Activated CD8-positive, alpha-beta T cell treated with anti-CD3 and anti-CD28 coated beads for 36 hours (primary cell): ENCODE measurements around the gene HSPA1L. TPM values are rescaled to one million over a fixed set of nuclear protein-coding genes. Genes with fewer than 3 reads are reported as not detected.
A peak's percentile ranks its signal among the peaks of the same experiment; 100 is the strongest.

Experiments
- ATAC-seq: fragments of 200-7000 bp; cut with Tn5 transposase; one replicate; pipeline ENCODE4 v1.10.0; 2021; ENCODE audit warnings: mild to moderate bottlenecking, moderate library complexity
- CTCF ChIA-PET: fragments of 350-600 bp; sonication (Branson Sonifier 250); formaldehyde crosslinking; loops from one replicate; lab custom pipeline; 2021; ENCODE audit warnings: antibody characterized with exemption; lab: Charles Lee
- POLR2A ChIA-PET: fragments of 350-600 bp; sonication (Branson Sonifier 250); formaldehyde crosslinking; loops from one replicate; lab custom pipeline; 2021; ENCODE audit warnings: antibody characterized with exemption; lab: Charles Lee
- DNase-seq: peaks from one replicate; pipeline ENCODE4 v3.0.0-alpha.2; 2020
- H3K27ac Mint-ChIP-seq: one replicate; pipeline ENCODE4 v1.8.0; 2021; ENCODE audit warnings: mild to moderate bottlenecking, mixed read lengths
- H3K27me3 Mint-ChIP-seq: one replicate; pipeline ENCODE4 v1.8.0; 2021; ENCODE audit warnings: mixed read lengths
- H3K36me3 Mint-ChIP-seq: one replicate; pipeline ENCODE4 v1.8.0; 2021; ENCODE audit warnings: low read depth, mixed read lengths
- H3K4me1 Mint-ChIP-seq: one replicate; pipeline ENCODE4 v1.8.0; 2021; ENCODE audit warnings: low read depth, mixed read lengths
- H3K4me3 Mint-ChIP-seq: one replicate; pipeline ENCODE4 v1.8.0; 2021; ENCODE audit warnings: mild to moderate bottlenecking, moderate library complexity, mixed read lengths
- H3K9me3 Mint-ChIP-seq: one replicate; pipeline ENCODE4 v1.8.0; 2021; ENCODE audit warnings: mixed read lengths
- intact Hi-C: fragments of 100-400 bp; cut with micrococcal nuclease; formaldehyde crosslinking; loops from one replicate; pipeline ENCODE4 v1.10.0; 2022
- total RNA-seq, 2 experiments: library from RNA; stranded (reverse); gene quantifications; one replicate each; pipeline ENCODE4 v1.2.3, GENCODE V29; 2021
- TF ChIP-seq, protein P1 (sequence below): fragments of 200-600 bp; IDR thresholded peaks from one replicate; pipeline ENCODE4 v1.8.0; 2022; ENCODE audit warnings: antibody characterized with exemption, mild to moderate bottlenecking

The HSPA1L gene
- total RNA-seq, 2 experiments from 2014 or later, result 1.7 to 2.0 TPM

DNA sequence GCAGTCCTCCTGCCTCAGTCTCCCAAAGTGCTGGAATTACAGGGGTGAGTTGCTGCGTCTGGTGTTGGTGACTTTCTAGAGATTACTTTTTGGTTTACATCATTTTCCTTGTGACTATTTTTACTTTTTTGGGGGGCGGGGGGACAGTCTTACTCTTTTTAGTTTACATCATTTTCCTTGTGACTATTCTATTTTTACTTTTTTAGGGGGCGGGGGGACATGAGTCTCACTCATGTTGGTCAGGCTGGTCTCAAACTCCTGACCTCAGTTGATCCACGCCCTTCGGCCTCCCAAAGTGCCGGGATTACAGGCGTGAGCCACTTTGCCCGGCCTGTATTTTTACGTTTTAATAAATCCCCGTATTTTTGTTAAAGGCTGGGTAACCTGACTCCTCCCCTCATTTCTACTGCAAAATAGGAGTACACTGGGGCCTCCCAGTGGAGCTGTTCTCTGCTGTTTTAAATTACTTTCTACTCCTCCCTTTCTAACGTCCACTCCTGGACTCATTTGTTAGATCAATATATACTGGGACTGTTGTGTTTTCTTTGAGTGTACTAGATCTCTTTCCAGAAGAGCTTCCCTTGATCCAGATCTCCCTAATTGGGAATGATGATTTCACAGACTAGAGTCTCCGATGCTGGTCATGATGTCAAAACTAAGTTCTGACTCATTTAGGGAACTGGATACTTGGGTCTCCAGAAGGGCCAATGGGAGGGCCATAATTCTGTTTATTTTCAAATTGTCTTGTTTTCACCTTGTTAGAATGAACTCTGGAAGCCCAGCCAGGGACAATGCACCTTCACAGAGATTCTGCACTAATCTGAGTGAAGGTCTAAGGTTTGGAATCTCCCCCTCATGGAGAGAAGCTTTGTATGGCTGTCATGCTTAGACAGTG, 21.6 kb upstream of the HSPA1L start:
- Mint-ChIP-seq H3K27me3 (no peaks in the 10 kb centered on the region), H3K4me1 (peaks cover 27% of the 10 kb centered on the region), H3K27ac (peak overlapping the region; percentile 95), H3K4me3 (peak overlapping the region; percentile 92), H3K9me3 (no peaks in the 10 kb centered on the region), H3K36me3 (peaks cover 63% of the 10 kb centered on the region)
- POLR2A ChIA-PET, result interaction anchor here (0.8 to 7.0 kb wide), 19 partner anchors 9 to 184 kb away, joined by 3 to 42 read pairs (median 4); partner anchors contain the start of genes ABHD16A, BAG6, CSNK2B and EHMT2
- ATAC-seq, result no peak
- intact Hi-C loops, result loop anchor here (10.0 kb wide), 1 partner anchor 172 kb away; the partner anchor contains the start of genes C6orf47, CSNK2B, GPANK1 and LY6G5B
- CTCF ChIA-PET, result interaction anchor here (0.7 to 2.3 kb wide), 3 partner anchors 10 to 51 kb away, joined by 3 to 6 read pairs (median 3); partner anchors contain the start of gene NEU1
- no peak for DNase-seq
- TF ChIP-seq, protein P1, sequence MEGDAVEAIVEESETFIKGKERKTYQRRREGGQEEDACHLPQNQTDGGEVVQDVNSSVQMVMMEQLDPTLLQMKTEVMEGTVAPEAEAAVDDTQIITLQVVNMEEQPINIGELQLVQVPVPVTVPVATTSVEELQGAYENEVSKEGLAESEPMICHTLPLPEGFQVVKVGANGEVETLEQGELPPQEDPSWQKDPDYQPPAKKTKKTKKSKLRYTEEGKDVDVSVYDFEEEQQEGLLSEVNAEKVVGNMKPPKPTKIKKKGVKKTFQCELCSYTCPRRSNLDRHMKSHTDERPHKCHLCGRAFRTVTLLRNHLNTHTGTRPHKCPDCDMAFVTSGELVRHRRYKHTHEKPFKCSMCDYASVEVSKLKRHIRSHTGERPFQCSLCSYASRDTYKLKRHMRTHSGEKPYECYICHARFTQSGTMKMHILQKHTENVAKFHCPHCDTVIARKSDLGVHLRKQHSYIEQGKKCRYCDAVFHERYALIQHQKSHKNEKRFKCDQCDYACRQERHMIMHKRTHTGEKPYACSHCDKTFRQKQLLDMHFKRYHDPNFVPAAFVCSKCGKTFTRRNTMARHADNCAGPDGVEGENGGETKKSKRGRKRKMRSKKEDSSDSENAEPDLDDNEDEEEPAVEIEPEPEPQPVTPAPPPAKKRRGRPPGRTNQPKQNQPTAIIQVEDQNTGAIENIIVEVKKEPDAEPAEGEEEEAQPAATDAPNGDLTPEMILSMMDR, result no peak

DNA sequence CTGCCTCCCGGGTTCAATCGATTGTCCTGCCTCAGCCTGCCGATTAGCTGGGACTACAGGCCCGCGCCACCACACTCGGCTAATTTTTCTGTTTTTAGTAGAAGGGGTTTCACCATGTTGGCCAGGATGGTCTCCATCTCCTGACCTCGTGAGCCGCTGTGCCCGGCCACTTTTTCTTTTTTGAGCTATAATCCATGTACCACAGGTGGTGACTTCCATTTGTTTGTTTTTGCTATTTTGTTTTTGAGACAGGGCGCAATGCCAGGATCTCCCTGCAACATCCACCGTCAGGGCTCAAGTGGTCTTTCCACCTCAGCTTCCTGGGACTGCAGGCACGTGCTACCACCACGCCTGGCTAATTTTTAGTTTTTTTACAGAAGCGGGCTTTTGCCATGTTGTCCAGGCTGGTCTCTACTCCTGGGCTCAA, 21.0 kb upstream of the HSPA1L start:
- no peak for DNase-seq
- Mint-ChIP-seq H3K4me1 (peaks cover 30% of the 10 kb centered on the region), H3K36me3 (peaks cover 60% of the 10 kb centered on the region), H3K4me3 (peak overlapping the region; percentile 92), H3K27me3 (no peaks in the 10 kb centered on the region), H3K27ac (peak overlapping the region; percentile 95), H3K9me3 (no peaks in the 10 kb centered on the region)
- intact Hi-C loops, result loop anchor here (10.0 kb wide), 1 partner anchor 171 kb away; the partner anchor contains the start of genes C6orf47, CSNK2B, GPANK1 and LY6G5B
- ChIA-PET CTCF (interaction anchor here (1.2 to 2.3 kb wide), 3 partner anchors 10 to 98 kb away, joined by 3 to 6 read pairs (median 4); partner anchors contain the start of gene NEU1), POLR2A (interaction anchor here (0.9 to 7.0 kb wide), 13 partner anchors 10 to 184 kb away, joined by 3 to 42 read pairs (median 6); partner anchors contain the start of genes ABHD16A, BAG6, EHMT2 and HSPA1A)
- TF ChIP-seq, protein P1, result no peak
- ATAC-seq, result no peak

DNA sequence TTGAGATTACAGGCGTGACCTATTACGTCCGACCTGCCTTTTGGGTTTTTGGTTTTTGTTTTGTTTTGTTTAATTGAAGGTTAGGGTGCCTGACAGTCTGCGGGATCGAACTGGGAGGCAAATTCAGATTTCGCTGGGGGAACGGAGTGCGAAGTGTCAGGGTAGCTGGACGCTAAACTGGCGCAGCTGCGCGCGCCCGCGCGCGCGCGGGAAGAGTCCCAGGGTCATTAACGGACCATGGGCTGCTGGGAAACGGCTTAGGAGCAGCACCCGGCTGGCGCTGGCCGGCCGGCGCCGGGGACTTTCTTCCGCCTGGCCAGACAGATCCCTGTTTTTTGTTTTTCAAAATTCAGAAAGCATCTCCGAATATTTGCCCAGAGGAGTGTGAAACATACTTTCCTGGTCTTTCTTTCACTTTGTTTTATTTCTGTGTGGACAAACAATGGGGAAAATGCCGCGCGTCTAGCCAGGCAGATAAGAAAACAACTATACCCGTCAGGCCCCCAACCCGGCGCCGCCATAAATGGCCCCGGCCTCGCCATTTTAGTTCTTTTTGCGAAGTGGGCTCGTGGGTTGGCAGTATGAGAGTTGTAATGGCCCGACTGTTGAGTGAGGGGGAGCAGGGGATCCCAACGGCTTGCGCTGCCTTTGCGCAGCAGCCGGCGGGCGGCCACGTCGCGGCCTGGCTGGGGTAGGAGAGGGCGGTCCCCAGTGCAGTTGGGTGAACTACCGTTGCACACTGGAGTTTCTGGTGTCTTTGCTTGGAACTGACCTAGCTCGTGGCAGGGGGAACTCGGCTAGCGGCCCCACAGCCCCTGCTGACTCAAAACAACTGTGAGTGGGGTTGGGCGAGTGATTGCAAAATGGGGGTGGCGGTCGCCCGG, 19.5 kb upstream of the HSPA1L start:
- TF ChIP-seq, protein P1, result no peak
- H3K4me3 Mint-ChIP-seq, result peak overlapping the region; percentile 92
- ATAC-seq (peak; percentile 70), DNase-seq (peak; percentile 84)
- intact Hi-C loops, result loop anchor here (5.0 to 10.0 kb wide), 2 partner anchors 97 to 170 kb away; partner anchors contain the start of genes C6orf47, CLIC1, CSNK2B and GPANK1
- peaks cover 57% of the 10 kb centered on the region for H3K36me3 Mint-ChIP-seq
- H3K9me3 Mint-ChIP-seq, result no peaks in the 10 kb centered on the region
- H3K4me1 Mint-ChIP-seq, result peaks cover 30% of the 10 kb centered on the region
- ChIA-PET CTCF (interaction anchor here (1.3 kb wide), 1 partner anchor 97 kb away, joined by 4 read pairs; no protein-coding TSS in a partner anchor), POLR2A (interaction anchor here (0.6 to 7.0 kb wide), 17 partner anchors 8 to 293 kb away, joined by 3 to 42 read pairs (median 6); partner anchors contain the start of genes ABHD16A, BAG6, DDX39B and DXO)
- H3K27me3 Mint-ChIP-seq, result no peaks in the 10 kb centered on the region
- peak overlapping the region; percentile 95 for H3K27ac Mint-ChIP-seq

DNA sequence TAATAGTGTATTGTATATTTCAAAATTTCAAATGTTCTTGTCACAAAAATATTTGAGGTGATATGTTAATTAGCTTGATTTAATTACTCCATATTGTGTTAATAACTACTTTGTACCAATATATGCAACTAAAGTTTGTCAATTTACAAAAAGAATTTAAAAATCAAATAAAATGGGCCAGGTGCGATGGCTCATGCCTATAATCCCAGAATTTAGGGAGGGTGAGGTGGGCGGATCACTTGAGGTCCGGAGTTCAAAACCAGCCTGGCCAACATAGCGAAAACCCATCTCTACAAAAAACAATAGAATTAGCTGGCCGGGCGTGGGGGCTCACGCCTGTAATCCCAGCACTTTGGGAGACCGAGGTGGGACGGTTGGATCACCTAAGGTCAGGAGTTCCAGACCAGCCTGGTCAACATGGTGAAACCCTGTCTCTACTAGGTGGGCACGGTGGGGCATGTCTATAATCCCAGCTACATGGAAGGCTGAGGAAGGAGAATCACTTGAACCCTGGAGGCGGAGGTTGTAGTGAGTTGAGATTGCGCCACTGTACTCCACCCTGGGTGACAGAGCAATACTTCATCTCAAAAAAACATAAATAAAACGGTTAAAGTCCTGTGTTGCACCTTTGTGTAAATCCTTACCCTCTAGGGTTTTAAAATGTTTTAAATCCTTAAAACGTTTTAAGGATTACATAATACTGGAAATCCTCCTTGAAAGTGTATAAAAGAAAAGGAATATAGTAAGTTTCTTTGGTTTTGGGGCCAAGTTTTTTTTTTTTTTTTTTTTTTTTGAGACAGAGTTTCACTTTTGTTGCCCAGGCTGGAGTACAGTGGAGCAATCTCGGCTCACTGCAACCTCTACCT, 16.5 kb upstream of the HSPA1L start:
- Mint-ChIP-seq H3K27ac (peak overlapping the region; percentile 81), H3K4me1 (peaks cover 18% of the 10 kb centered on the region), H3K4me3 (peak overlapping the region; percentile 84), H3K9me3 (no peaks in the 10 kb centered on the region), H3K27me3 (no peaks in the 10 kb centered on the region), H3K36me3 (peaks cover 28% of the 10 kb centered on the region)
- TF ChIP-seq, protein P1, result no peak
- intact Hi-C loops, result loop anchor here (5.0 to 10.0 kb wide), 2 partner anchors 94 to 167 kb away; partner anchors contain the start of genes C6orf47, CLIC1, CSNK2B and GPANK1
- ChIA-PET POLR2A (interaction anchor here (0.8 to 2.5 kb wide), 9 partner anchors 8 to 173 kb away, joined by 3 to 8 read pairs (median 4); partner anchors contain the start of genes ABHD16A, CLIC1, CSNK2B and GPANK1), CTCF (interaction anchor here (0.8 to 2.0 kb wide), 12 partner anchors 9 to 178 kb away, joined by 3 to 14 read pairs (median 4); partner anchors contain the start of genes CLIC1, LSM2 and LY6G5C)
- DNase-seq, result no peak
- no peak for ATAC-seq
